Gastrocnemius medialis (tissue), 4 donors: ENCODE measurements around the gene ADAMTS18.

ENCODE experiments used
- POLR2A ChIP-seq, 2 donors: fragments of 450-650 bp; IDR thresholded peaks; one replicate each; pipeline ENCODE4 v1.6.1; 2017; ENCODE audit warnings: antibody characterized with exemption in 2 of 2, mild to moderate bottlenecking in 2 of 2, moderate library complexity in 2 of 2
- TF ChIP-seq, protein P1 (sequence below), 5 experiments: fragments of 450-650 bp in 3 of 5; fragments of 200-600 bp in 2 of 5; sonication (generic) in 2 of 5; IDR thresholded peaks in 4 of 5; conservative IDR thresholded peaks in 1 of 5; 1 replicate in 4 of 5; 2 replicates in 1 of 5; pipeline ENCODE4 v1.5.1; 2016 to 2019; ENCODE audit warnings: antibody characterized with exemption in 5 of 5, mild to moderate bottlenecking in 3 of 5, moderate library complexity in 3 of 5

DNA sequence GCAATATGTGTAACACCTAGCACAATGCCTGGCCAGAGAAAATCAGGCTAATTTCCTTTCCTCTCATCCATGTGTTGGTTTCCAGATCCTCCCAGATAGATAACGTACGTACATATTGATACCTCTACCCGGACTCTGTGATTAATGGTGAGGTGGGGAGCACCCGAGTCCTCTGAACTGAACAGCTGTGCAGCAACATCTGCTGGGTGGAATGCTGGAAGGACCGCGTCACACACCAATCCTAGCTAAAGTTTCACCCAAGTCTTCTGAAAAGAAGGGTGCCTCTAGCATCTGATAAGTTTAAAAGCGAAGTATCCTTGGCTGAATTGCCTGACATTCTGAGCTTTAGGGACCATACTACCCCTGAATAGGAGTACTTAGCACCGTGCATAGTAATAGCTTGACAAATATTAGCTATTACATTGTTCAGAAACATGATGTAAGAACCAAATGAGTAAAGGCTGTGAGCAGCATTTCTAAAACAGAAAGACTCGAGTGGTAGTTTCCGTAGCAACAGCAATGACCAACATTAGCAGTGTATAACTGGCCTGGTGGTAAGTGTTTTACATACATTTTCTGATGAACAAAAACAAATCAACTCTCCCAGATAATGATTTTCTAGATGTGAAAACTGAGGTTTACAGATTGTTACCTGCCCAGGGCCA is 144.3 kb downstream of the ADAMTS18 start:
- TF ChIP-seq POLR2A (IDR thresholded peaks at IDR 0.05) = no peak
- TF ChIP-seq, protein P1, sequence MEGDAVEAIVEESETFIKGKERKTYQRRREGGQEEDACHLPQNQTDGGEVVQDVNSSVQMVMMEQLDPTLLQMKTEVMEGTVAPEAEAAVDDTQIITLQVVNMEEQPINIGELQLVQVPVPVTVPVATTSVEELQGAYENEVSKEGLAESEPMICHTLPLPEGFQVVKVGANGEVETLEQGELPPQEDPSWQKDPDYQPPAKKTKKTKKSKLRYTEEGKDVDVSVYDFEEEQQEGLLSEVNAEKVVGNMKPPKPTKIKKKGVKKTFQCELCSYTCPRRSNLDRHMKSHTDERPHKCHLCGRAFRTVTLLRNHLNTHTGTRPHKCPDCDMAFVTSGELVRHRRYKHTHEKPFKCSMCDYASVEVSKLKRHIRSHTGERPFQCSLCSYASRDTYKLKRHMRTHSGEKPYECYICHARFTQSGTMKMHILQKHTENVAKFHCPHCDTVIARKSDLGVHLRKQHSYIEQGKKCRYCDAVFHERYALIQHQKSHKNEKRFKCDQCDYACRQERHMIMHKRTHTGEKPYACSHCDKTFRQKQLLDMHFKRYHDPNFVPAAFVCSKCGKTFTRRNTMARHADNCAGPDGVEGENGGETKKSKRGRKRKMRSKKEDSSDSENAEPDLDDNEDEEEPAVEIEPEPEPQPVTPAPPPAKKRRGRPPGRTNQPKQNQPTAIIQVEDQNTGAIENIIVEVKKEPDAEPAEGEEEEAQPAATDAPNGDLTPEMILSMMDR (IDR thresholded peaks at IDR 0.05 in 4 of 5, conservative IDR thresholded peaks at IDR 0.05 in 1 of 5) = no peak
